Measurements from ENCODE around the gene CFP. TPM values are rescaled to one million over a fixed set of nuclear protein-coding genes. Genes with fewer than 3 reads are reported as not detected.
A peak's percentile ranks its signal among the peaks of the same experiment; 100 is the strongest.

CFP gene
- total RNA-seq, 1 experiment from 2014 or later = not detected

GRCh38 chrX:47646636-47647035 lies 16.9 kb upstream of the CFP start:
- DNase-seq = no peak
- Histone ChIP-seq H3K4me3 (no peak overlapping the region), H3K36me3 (peaks cover 14% of the 10 kb centered on the region), H3K9me3 (no peaks in the 10 kb centered on the region), H3K27me3 (no peaks in the 10 kb centered on the region)

- Histone ChIP-seq H3K27me3 (no peaks in the 10 kb centered on the region), H3K4me3 (no peak overlapping the region), H3K36me3 (peaks cover 18% of the 10 kb centered on the region), H3K9me3 (no peaks in the 10 kb centered on the region)
- no peak for DNase-seq
Measured at GRCh38 chrX:47645530-47645929, 15.8 kb upstream of the CFP start.

- DNase-seq = no peak
- no peak overlapping the region for H3K4me3 ChIP-seq
- no peaks in the 10 kb centered on the region for H3K27me3 ChIP-seq
- H3K9me3 ChIP-seq = no peaks in the 10 kb centered on the region
- peaks cover 26% of the 10 kb centered on the region for H3K36me3 ChIP-seq
Measured at GRCh38 chrX:47644557-47645091, 14.9 kb upstream of the CFP start.

GRCh38 chrX:47643926-47644325 lies 14.2 kb upstream of the CFP start:
- H3K27me3 ChIP-seq = no peaks in the 10 kb centered on the region
- no peak overlapping the region for H3K4me3 ChIP-seq
- DNase-seq = no peak
- no peaks in the 10 kb centered on the region for H3K9me3 ChIP-seq
- peaks cover 25% of the 10 kb centered on the region for H3K36me3 ChIP-seq

GRCh38 chrX:47638816-47639215 lies 9.1 kb upstream of the CFP start:
- Histone ChIP-seq H3K27me3 (no peaks in the 10 kb centered on the region), H3K36me3 (peaks cover 15% of the 10 kb centered on the region), H3K9me3 (no peaks in the 10 kb centered on the region), H3K4me3 (no peak overlapping the region)
- DNase-seq = no peak

- peaks cover 15% of the 10 kb centered on the region for H3K36me3 ChIP-seq
- DNase-seq = no peak
- H3K4me3 ChIP-seq = no peak overlapping the region
- H3K27me3 ChIP-seq = no peaks in the 10 kb centered on the region
- no peaks in the 10 kb centered on the region for H3K9me3 ChIP-seq
Measured at GRCh38 chrX:47637546-47638195, 7.9 kb upstream of the CFP start.

DNA sequence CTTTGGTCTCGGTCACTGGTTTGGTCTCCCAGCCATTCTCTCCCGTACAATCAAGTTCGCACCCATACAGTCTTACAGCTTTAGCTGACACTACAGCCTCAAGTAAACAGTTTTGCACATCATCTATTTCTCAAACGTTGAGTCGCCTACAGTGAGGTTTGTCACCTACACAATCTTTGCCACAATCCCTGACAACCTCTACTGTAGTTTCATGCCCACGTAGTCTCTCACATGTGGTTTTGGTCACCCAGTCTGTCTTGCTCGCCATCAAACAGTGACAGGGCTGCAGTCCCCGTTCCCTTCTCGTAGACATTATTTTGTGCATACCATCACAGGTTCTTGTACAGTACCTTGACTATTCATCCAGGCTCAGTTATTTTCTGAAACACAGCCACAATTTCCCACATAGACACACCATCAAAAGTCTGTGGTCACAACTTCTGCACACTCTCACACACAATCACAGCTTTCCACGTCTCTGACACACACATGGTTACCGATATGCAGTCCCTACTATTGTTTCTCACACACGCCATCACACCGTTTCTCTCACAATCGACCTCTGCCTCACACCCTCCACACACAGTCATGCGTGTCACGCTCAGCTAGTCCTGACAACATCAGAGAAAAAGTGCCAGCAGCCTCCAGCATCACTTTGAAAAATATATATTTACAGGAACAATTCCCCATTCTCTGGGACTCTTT lies 5.3 kb upstream of the CFP start:
- no peak overlapping the region for H3K4me3 ChIP-seq
- H3K27me3 ChIP-seq = no peaks in the 10 kb centered on the region
- H3K36me3 ChIP-seq = peaks cover 2% of the 10 kb centered on the region
- no peaks in the 10 kb centered on the region for H3K9me3 ChIP-seq
- DNase-seq = no peak

DNA sequence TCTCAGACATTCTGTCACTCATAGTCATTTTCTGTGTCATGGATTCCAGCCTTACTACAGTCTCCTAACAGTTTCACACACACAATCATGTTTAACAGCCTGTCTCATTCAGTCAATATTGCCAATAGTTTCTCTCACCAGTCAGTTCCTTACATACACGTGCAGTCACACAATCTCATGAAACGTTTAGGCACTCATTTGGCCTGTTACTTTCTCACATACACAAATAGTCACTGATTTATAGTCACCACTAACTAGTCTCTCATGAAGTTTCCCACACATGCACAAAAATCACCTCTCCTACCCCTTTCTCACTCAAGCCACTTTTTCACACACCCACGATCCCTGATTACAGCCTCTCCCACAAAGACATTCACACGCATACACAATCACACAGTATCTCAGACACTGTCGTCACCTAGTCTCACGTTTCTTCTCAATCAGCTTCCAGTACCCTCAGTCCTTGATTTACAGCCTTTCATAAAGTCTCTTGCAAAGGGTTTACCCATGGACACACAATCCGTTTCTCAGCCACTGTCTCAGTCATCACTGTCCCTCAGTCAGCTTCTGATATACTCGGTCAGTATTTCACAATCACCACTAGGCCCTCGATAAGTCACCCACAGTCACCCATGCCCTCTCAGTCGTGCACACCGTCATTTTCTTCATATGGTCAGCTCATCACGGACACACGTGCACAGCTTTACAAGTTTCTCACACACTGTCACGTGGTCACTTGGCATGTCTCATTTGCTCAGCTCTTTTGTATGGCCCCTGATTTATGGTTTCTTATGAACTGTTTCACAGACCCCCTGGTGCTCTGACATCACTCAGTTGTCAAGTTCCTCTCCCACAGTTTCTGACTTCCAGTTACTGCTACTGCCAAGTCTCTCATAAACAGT lies 4.2 kb upstream of the CFP start:
- no peak overlapping the region for H3K4me3 ChIP-seq
- H3K9me3 ChIP-seq = no peaks in the 10 kb centered on the region
- no peaks in the 10 kb centered on the region for H3K27me3 ChIP-seq
- no peaks in the 10 kb centered on the region; the same call in 1 of the 2 replicates for H3K36me3 ChIP-seq
- no peak for DNase-seq

- DNase-seq = no peak
- no peaks in the 10 kb centered on the region for H3K27me3 ChIP-seq
- no peak overlapping the region for H3K4me3 ChIP-seq
- no peaks in the 10 kb centered on the region; the same call in 1 of the 2 replicates for H3K36me3 ChIP-seq
- H3K9me3 ChIP-seq = no peaks in the 10 kb centered on the region
Measured at GRCh38 chrX:47632666-47633065, 2.9 kb upstream of the CFP start.

GRCh38 chrX:47631676-47632075 lies 1.9 kb upstream of the CFP start:
- H3K9me3 ChIP-seq = no peaks in the 10 kb centered on the region
- no peaks in the 10 kb centered on the region for H3K27me3 ChIP-seq
- H3K4me3 ChIP-seq = no peak overlapping the region
- DNase-seq = no peak
- H3K36me3 ChIP-seq = no peaks in the 10 kb centered on the region; the same call in 1 of the 2 replicates

- no peaks in the 10 kb centered on the region for H3K9me3 ChIP-seq
- no peaks in the 10 kb centered on the region for H3K27me3 ChIP-seq
- H3K36me3 ChIP-seq = no peaks in the 10 kb centered on the region
- no peak for DNase-seq
- H3K4me3 ChIP-seq = no peak overlapping the region
Measured at GRCh38 chrX:47628982-47629381, 748 bp downstream of the CFP start.

GRCh38 chrX:47625365-47625764 lies 4.4 kb downstream of the CFP start:
- Histone ChIP-seq H3K4me3 (no peak overlapping the region), H3K27me3 (no peaks in the 10 kb centered on the region), H3K9me3 (no peaks in the 10 kb centered on the region), H3K36me3 (no peaks in the 10 kb centered on the region)
- no peak for DNase-seq

DNA sequence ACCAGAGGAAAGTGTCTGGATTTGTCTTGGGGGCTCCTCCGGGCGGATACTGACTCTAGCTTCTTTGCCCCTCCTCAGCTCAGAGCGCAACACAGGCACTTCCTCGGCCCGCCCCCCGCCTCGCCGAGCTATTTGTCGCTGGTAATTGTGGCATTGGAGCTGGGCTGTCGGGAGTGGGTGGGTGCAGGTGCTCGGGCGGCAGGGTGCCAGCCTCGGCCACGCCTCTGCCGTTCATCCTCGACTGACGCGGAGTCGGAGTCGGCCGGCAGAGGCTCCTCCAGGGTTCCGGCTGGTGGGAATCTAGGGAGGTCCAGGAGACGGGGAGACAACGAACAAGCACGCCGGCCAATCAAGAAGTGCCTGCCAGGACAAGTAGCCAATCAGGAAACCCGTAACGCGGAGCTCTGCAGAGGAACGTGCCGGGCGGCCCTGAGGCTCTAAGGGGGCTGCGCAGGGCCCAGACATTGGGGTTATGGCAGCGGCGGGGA lies 6.1 kb downstream of the CFP start:
- DNase-seq = peak; percentile 40
- no peaks in the 10 kb centered on the region for H3K9me3 ChIP-seq
- no peak overlapping the region for H3K4me3 ChIP-seq
- no peaks in the 10 kb centered on the region for H3K36me3 ChIP-seq
- H3K27me3 ChIP-seq = no peaks in the 10 kb centered on the region

DNA sequence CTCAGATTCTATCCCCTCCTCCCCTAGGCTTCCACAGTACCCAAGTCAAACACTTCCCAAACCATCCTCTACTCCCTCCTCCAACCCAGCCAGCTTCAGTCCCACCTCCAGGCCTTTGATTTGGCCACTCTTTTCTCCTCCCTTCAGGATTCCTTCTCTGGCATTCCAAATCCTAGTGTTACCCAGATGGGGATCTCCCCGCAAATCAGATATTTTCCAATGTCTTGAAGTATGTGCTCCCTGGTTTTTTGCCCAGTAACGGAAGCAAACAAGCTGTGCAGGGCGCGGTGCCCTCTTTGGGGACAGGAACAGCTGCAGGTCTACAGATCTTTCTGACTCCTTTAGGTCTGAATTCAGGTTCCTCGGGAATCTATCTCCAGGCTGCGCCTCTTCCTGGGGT lies 7.9 kb downstream of the CFP start:
- no peaks in the 10 kb centered on the region for H3K36me3 ChIP-seq
- DNase-seq = no peak
- H3K27me3 ChIP-seq = no peaks in the 10 kb centered on the region
- H3K4me3 ChIP-seq = no peak overlapping the region
- H3K9me3 ChIP-seq = no peaks in the 10 kb centered on the region

DNA sequence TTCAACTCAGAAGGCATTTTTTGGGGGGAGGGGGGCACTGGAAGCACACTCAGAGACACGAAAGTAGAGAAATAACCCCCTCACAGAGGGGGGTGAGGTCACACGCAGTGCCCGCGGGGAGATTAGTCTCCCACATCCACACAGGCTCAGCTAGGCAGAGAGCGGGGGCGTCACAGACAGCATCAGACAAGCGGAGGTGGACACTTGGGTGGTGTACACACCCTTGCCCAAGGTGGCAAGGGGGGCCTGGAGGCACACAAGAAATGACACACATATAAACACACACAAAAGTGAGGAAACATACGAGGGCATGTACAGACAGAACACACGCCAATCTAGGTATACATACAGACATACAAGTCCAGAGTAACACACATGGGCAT lies 9.4 kb downstream of the CFP start:
- H3K36me3 ChIP-seq = no peaks in the 10 kb centered on the region
- no peak for DNase-seq
- no peaks in the 10 kb centered on the region for H3K9me3 ChIP-seq

DNA sequence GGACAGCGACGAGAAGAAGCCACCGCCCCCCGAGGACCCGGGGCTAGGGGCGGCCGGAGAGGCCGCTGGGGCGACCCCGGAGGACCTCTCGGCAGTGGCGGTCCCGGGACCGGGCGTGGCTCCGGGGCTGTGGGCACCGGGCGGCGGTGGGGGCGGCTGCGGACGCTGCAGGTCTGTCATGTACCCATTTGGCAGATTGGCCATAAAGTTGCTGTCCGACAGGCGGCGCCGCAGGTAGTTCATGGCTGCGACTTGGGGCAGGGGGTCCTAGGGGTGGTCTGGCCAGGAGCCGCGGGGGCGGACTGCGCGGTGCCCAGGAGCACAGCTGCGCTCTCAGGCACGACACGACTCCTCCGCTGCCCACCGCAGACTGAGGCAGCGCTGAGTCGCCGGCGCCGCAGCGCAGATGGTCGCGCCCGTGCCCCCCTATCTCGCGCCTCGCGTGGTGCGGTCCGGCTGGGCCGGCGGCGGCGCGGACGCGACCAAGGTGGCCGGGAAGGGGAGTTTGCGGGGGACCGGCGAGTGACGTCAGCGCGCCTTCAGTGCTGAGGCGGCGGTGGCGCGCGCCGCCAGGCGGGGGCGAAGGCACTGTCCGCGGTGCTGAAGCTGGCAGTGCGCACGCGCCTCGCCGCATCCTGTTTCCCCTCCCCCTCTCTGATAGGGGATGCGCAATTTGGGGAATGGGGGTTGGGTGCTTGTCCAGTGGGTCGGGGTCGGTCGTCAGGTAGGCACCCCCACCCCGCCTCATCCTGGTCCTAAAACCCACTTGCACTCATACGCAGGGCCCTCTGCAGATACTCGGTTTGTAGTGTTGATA lies 10.0 kb downstream of the CFP start, which contains the start of gene SYN1:
SYN1 (minus strand) TSS at position 372 of the 817 bp plus-strand sequence; CDS start at position 243, 129 bp downstream.
- H3K27me3 ChIP-seq = no peaks in the 10 kb centered on the region
- peak; percentile 72 for DNase-seq
- H3K4me3 ChIP-seq = peak within 1 kb of the TSS; percentile 18; the same call in 1 of the 2 replicates
- no peaks in the 10 kb centered on the region for H3K36me3 ChIP-seq
- no peaks in the 10 kb centered on the region for H3K9me3 ChIP-seq

More for the DNA sequence above, 9.4 kb downstream of the CFP start:
- H3K4me3 ChIP-seq = no peak overlapping the region
- no peaks in the 10 kb centered on the region for H3K27me3 ChIP-seq
